NOMO-1 treated with dmso at 0.1 percent for 144 hours (cell line): ENCODE measurements around the gene KCNQ1OT1.

Experiments
- DNase-seq: peaks from one replicate; lab custom pipeline; 2025; ENCODE audit not compliant: unreplicated experiment; lab: John Stamatoyannopoulos, UW

Gene KCNQ1OT1

GRCh38 chr11:2574043-2574552, 125.7 kb downstream of the KCNQ1OT1 start:
- DNase-seq, result no peak

- DNase-seq, result no peak
These were observed 126.4 kb downstream of the KCNQ1OT1 start for GRCh38 chr11:2573240-2574042.

GRCh38 chr11:2572491-2573239, 127.1 kb downstream of the KCNQ1OT1 start:
- DNase-seq, result no peak

GRCh38 chr11:2571598-2572281, 128.1 kb downstream of the KCNQ1OT1 start:
- no peak for DNase-seq

GRCh38 chr11:2570841-2571597, 128.8 kb downstream of the KCNQ1OT1 start:
- DNase-seq, result no peak

GRCh38 chr11:2570211-2570811, 129.5 kb downstream of the KCNQ1OT1 start:
- no peak for DNase-seq

- DNase-seq, result no peak
These were observed 130.0 kb downstream of the KCNQ1OT1 start for GRCh38 chr11:2569731-2570210.

- DNase-seq, result no peak
These were observed 130.5 kb downstream of the KCNQ1OT1 start for GRCh38 chr11:2569321-2569721.

GRCh38 chr11:2567026-2567671, 132.6 kb downstream of the KCNQ1OT1 start:
- DNase-seq, result no peak

- DNase-seq, result no peak
These were observed 133.4 kb downstream of the KCNQ1OT1 start for GRCh38 chr11:2566223-2567025.

GRCh38 chr11:2565447-2566222, 134.2 kb downstream of the KCNQ1OT1 start:
- no peak for DNase-seq

GRCh38 chr11:2564588-2565425, 135.0 kb downstream of the KCNQ1OT1 start:
- DNase-seq, result no peak

- DNase-seq, result no peak
These were observed 135.7 kb downstream of the KCNQ1OT1 start for GRCh38 chr11:2564008-2564530.

GRCh38 chr11:2563213-2564007, 136.4 kb downstream of the KCNQ1OT1 start:
- DNase-seq, result no peak

GRCh38 chr11:2562890-2563212, 136.9 kb downstream of the KCNQ1OT1 start:
- no peak for DNase-seq
